ENCODE results near the gene PCBD2.
A peak's percentile ranks its signal among the peaks of the same experiment; 100 is the strongest.
"Not testable (repeated sequence)": the region's sequence is repeated elsewhere in the genome, so short reads cannot be mapped to it uniquely, and the experiment has no call there.

Gene PCBD2

GRCh38 chr5:134910752-134911151 is 5.8 kb downstream of the PCBD2 start:
- DNase-seq: not testable (repeated sequence)

- DNase-seq: no peak
Observed at GRCh38 chr5:134911285-134912206, 6.6 kb downstream of the PCBD2 start.

GRCh38 chr5:134913254-134913653 is 8.3 kb downstream of the PCBD2 start:
- DNase-seq: no peak

GRCh38 chr5:134913795-134914194 is 8.9 kb downstream of the PCBD2 start:
- DNase-seq: no peak

- DNase-seq: no peak
Observed at GRCh38 chr5:134917070-134917815, 12.3 kb downstream of the PCBD2 start.

- DNase-seq: no peak
Observed at GRCh38 chr5:134918861-134919260, 13.9 kb downstream of the PCBD2 start.

- DNase-seq: no peak
Observed at GRCh38 chr5:134920848-134921575, 16.1 kb downstream of the PCBD2 start.

GRCh38 chr5:134932508-134932907 is 27.6 kb downstream of the PCBD2 start:
- no peak for DNase-seq

- DNase-seq: no peak
Observed at GRCh38 chr5:134934202-134934601, 29.3 kb downstream of the PCBD2 start.

GRCh38 chr5:134935711-134936602 is 31.0 kb downstream of the PCBD2 start:
- DNase-seq: no peak

- no peak for DNase-seq
Observed at GRCh38 chr5:134937526-134937925, 32.6 kb downstream of the PCBD2 start.

- DNase-seq: no peak
Observed at GRCh38 chr5:134938030-134938429, 33.1 kb downstream of the PCBD2 start.

- no peak for DNase-seq
Observed at GRCh38 chr5:134939500-134939899, 34.6 kb downstream of the PCBD2 start.

- DNase-seq: no peak
Observed at GRCh38 chr5:134943547-134943946, 38.6 kb downstream of the PCBD2 start.

GRCh38 chr5:134944630-134945029 is 39.7 kb downstream of the PCBD2 start:
- peak; percentile 19 for DNase-seq

GRCh38 chr5:134945041-134945440 is 40.1 kb downstream of the PCBD2 start:
- no peak for DNase-seq

GRCh38 chr5:134948911-134949310 is 44.0 kb downstream of the PCBD2 start:
- no peak for DNase-seq

- DNase-seq: no peak
Observed at GRCh38 chr5:134949316-134949715, 44.4 kb downstream of the PCBD2 start.

GRCh38 chr5:134957920-134958608 is 53.1 kb downstream of the PCBD2 start:
- no peak for DNase-seq

- DNase-seq: no peak
Observed at GRCh38 chr5:134958755-134959154, 53.8 kb downstream of the PCBD2 start.

GRCh38 chr5:134963098-134963497 is 58.2 kb downstream of the PCBD2 start:
- DNase-seq: no peak

Measured in hematopoietic multipotent progenitor cell treated with erythropoietin and hydrocortisone succinate and interleukin-3 and kit ligand, for 6 days (in vitro differentiated cells).